Hematopoietic multipotent progenitor cell (in vitro differentiated cells): Measurements from ENCODE around the gene PGGHG. TPM values are rescaled to one million over a fixed set of nuclear protein-coding genes. Genes with fewer than 3 reads are reported as not detected.
"Not testable (repeated sequence)": the region's sequence is repeated elsewhere in the genome, so short reads cannot be mapped to it uniquely, and the experiment has no call there.

Experiments used
- DNase-seq, 3 donors: peaks; one replicate each; pipeline ENCODE4 v3.0.0-alpha.2; 2011 to 2015; ENCODE audit warnings: low read depth in 2 of 3, low spot score in 2 of 3
- total RNA-seq: library from RNA; depleted of rRNA; stranded (reverse); fragments of >200 nt; gene quantifications from one replicate; pipeline ENCODE4 v1.2.3, GENCODE V29; 2012

PGGHG gene
- total RNA-seq, 1 donor, result 35.3 TPM

DNA sequence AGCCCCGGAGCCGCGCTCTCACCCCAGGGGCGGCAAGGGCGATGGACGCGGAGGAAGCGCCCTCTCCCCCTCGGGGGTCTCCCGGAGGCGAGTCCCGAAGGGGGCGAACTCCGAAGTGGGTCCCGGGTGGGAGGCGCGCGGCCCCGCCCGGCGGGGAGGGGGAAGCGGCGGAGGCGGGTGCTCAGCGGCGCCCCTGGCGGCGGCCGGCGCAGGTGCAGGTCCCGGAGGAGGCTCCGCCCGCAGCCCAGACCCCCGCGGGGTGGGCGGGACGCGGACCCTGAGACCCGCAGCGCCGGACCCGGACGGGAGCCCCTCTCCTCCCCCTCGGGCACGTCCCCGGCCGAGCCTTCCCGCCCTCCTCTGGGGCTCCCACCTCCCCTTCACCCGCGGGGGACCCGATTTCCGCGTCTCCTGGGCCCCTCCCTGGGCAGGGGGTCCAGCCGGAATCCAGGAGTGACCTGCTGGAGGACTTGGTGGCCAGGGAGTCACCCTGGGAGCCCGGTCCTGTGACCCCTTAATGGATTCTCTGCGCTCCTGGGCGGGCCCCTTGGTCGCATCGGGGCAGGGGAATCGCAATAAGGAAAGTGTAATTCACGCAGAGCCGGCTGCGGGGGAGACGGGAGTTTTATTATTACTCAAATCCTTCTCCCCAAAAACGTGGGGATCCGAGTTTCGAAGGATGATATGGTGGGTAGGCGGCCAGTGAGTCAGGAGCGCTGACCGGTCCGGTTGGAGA lies 22.3 kb downstream of the PGGHG start:
- DNase-seq, result not testable (repeated sequence)

DNA sequence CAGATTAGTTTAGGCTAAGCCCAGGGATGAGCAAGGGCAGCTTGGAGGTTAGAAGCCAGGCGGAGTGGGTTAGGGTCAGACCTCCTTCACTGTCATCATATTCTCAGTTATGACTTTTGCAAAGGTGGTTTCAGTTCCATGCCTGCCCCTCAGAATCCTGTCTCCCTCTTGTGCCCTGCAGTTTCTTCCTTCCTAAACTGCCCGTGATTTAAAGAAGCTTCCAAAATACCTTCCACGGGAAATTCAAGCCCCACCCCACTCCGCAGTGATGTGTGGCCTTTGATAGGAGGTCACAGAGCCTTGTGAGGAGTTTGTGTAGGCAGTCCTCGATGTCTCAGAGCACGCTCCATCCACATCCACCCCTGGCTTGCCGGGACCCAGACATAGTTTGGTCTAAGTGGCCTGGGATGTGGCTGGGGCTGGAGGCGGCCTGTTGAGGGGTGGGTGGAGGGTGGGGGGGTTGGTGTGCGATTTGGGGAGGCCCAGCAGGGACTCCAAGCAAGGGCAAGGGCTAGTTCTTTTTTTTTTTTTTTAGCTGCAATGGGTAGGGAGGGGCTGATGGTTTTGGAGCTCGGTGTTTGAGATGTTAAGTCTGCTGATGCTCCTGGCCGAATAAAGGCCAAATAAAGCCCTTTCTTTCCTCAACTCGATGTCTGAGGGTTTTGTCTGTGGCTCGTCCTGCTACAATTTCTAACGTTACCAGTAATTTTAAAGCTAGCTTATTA lies 23.3 kb downstream of the PGGHG start:
- DNase-seq, result no peak

DNA sequence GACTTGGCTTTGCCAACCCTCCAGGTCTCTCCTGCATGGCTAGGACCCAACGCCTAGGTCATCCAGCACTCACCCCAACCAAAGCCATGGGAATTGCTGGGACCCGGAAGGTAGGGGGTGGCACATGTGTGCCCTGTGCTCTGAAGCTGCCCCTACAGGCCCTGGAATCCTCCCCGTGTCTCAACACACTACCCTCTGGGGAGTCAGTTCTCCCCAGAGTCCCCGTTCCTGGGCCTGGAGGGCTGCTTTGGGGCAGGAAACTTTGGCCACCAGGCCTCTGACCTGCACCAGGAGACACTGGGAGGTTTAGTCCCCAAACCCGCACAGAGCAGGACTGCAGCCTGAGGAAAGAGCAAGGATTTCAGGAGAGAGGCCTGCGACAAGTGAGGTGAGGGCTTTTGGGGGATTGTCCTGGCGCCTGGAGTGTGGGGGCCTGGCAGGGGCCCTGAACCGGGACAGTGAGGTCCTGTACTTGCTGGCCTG lies 24.4 kb downstream of the PGGHG start:
- no peak for DNase-seq

DNA sequence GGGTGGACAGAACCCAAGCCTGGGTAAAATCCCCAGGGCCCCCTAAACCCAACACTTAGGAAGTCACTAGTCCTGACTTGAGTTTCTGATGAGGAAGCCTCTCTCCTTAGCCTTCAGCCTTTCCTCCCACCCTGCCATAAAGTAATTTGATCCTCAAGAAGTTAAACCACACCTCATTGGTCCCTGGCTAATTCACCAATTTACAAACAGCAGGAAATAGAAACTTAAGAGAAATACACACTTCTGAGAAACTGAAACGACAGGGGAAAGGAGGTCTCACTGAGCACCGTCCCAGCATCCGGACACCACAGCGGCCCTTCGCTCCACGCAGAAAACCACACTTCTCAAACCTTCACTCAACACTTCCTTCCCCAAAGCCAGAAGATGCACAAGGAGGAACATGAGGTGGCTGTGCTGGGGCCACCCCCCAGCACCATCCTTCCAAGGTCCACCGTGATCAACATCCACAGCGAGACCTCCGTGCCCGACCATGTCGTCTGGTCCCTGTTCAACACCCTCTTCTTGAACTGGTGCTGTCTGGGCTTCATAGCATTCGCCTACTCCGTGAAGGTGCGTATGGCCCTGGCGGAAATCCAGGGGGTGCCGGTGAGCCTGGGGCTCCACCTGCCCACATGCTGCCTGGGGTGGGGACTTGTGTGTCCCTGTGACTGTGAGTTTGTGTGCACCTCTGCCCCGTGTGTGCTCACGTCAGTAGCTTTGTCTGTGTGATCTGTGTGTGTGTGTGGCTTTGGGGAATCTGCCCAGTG lies 25.0 kb downstream of the PGGHG start, which contains the start of gene IFITM1:
Gene IFITM1 (plus strand): TSS at position 254 of the 767 bp plus-strand sequence. CDS start 131 bp downstream, at position 385.
- peak in 2 of 3 donors; percentile 59 to 68 for DNase-seq

DNA sequence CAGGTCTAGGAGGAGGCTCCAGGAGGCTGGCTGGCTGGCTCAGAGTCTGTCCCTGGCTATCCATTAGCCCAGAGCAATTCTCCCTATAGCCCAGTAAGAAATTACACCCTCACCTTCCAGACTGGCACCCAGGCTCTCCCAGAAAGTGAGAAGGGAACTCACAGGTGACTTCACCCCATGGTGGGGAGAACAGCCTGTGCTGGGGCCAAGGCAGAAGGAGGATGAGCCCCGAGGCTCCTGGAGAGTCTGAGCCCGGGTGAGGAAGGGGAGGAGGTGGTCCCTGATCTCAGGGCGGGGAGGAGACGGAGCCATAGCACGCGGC lies 25.6 kb downstream of the PGGHG start:
- not testable (repeated sequence) for DNase-seq

DNA sequence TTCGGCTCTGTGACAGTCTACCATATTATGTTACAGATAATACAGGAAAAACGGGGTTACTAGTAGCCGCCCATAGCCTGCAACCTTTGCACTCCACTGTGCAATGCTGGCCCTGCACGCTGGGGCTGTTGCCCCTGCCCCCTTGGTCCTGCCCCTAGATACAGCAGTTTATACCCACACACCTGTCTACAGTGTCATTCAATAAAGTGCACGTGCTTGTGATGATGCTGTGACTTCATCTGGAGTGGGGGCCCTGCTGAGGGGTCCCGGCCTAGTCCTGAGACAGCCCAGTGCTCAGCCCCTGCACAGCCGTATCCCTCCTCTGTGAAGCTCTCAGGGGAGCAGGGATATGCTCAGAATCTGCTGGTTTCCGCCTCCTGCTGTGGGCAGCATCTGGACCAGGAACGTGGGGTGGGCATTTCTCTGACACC lies 26.1 kb downstream of the PGGHG start:
- no peak for DNase-seq

DNA sequence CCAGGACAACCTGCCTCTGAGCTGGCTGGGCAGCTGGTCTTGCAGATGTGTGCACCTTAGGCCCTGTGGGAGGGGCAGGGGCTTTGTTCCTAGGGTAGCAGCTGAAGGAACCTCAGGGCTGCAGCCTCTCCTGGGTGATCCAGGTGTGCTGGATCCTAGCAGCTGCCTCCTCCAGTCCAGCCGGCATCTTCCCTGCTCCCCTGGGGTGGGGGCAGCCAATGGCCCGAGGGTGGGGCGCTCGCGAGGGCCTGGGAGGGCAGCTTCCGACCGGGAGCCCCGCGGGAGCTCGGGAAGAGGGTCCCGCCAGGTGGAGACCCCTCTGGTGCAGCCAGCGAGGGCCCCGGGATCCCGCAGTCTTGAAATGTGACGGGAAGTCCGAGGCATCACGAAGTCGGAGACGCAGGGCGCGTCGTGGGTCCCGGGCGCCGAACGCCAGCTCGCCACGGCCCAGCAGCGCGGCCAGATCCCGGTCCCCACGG lies 26.6 kb downstream of the PGGHG start:
- DNase-seq, result no peak

DNA sequence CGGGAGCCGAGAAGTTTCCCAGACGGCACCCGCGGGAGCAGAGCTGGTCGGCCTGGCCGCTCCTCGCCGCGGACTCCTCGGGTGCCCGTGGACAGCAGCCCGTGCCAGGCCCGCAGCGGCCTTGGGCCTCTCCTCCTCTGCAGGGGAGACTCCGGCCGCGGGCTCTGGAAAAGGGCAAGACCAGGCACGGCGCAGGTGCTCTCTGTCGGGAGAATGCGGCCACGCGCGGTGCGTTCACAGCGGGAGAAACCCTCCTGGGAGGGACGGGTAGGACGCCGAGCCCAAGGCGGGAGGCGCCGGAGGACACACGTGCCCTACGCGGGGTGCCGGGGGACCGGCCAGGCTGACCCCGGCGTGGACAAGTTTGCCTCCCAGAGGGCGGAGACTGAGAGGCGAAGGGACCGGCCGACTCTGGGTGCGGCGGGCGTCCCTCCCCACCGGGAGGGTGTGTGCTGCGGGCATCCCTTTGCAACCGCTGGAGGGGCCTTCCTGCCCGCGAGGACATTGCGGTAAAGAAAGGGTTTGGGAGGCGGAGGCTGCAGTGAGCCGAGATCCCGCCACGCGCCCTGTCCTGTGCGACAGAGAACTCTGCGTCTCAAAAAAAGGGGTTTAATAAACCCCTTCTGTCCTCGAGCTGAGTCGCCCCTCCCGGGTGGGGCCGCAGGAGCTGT lies 27.2 kb downstream of the PGGHG start:
- no peak for DNase-seq

DNA sequence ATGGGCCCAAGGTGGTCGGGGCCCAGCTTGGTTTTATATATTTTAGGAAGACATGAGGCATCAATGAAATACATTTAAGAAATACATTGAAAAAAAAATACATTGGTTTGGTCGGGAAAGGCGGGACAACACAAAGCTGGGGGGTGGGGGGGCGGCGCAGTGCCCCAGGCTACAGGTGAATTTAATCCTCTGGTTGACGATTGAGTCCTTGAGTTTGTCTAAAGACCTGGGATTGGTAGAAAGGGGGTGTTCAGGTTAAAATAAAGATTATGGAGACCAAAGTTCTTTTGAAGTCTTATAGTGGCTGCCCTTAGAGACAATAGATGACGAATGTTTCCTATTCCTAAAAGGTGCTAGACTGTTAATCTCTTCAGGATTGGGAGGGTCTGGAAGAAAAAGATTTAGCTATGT lies 28.0 kb downstream of the PGGHG start:
- no peak for DNase-seq

DNA sequence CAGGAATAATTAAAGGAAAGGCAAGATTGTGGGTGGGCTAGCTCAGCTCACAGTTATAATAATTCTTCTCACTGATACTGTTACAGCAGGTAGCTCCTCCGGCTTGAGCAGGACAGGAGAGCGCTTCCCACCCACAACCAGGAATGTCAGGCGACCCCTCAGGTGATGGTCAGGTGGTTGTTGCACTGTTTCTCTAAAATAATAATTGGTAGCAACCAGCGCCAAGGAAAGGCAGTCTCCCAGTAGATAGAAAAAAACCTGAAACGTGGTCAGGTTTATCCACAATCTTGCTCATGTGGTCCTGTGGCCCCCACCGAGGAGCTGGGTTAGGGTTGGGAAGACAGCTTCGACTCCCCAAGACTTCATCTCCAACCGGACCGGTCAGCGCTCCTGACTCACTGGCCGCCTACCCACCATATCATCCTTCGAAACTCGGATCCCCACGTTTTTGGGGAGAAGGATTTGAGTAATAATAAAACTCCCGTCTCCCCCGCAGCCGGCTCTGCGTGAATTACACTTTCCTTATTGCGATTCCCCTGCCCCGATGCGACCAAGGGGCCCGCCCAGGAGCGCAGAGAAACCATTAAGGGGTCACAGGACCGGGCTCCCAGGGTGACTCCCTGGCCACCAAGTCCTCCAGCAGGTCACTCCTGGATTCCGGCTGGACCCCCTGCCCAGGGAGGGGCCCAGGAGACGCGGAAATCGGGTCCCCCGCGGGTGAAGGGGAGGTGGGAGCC lies 28.9 kb downstream of the PGGHG start:
- not testable (repeated sequence) for DNase-seq

DNA sequence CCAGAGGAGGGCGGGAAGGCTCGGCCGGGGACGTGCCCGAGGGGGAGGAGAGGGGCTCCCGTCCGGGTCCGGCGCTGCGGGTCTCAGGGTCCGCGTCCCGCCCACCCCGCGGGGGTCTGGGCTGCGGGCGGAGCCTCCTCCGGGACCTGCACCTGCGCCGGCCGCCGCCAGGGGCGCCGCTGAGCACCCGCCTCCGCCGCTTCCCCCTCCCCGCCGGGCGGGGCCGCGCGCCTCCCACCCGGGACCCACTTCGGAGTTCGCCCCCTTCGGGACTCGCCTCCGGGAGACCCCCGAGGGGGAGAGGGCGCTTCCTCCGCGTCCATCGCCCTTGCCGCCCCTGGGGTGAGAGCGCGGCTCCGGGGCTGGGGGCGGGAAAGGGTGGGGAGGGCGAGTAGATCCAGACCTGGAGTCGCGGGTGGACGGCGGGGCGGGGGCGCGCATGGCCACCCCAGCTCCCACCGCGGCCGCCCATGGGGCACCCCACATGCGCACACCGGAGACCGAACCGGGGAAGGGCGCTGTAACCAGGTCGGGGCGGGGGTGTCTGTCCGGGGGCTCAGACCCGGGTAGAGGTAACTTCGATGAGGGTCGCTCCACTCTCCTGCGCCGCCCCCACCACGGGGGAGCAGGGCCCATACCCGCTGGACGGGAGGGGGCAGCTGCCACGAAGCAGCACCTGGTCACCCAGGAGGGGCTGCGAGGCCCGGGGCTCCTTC lies 29.6 kb downstream of the PGGHG start:
- DNase-seq, result not testable (repeated sequence)

DNA sequence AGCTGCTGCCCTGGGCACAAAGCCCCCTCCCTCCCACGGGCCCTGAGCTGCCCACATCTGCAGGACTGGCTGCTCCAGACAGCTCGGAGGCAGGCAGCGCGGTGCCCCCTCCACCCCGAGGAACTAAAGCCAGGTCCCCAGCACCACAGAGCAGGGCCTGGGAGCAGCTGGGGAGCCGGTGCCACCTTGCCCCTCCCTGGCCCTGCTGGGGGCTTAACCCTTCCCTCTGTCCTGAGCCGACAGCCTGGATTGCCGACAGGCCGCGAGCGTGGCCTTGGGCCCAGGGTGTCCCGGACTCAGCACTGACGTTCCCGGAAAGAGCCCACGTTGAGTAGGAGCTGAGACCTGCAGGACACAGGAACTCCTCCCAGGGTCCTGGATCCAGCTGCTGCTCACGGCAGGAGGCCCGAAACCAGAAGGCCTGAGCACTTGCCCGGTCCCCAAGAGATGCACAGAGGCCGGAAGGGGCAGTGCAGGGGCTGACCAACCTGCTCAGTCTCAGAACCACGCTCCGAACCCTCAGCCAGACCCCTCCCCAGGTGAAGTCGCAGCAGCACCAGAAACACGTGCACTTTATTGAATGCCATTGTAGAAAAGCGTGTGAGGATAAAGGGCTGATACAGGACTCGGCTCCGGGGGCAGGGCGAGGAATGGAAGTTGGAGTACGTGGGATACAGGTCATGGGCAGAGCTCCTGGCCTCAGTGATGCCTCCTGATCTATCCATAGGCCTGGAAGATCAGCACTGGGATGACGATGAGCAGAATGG lies 30.4 kb downstream of the PGGHG start:
- not testable (repeated sequence) for DNase-seq

DNA sequence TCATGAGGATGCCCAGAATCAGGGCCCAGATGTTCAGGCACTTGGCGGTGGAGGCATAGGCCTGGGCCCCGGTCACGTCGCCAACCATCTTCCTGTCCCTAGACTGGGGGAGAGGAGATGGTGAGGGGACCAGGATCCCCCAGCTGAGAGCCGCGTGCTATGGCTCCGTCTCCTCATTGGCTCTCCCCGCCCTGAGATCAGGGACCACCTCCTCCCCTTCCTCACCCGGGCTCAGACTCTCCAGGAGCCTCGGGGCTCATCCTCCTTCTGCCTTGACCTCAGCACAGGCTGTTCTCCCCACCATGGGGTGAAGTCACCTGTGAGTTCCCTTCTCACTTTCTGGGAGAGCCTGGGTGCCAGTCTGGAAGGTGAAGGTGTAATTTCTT lies 31.0 kb downstream of the PGGHG start:
- not testable (repeated sequence) for DNase-seq

DNA sequence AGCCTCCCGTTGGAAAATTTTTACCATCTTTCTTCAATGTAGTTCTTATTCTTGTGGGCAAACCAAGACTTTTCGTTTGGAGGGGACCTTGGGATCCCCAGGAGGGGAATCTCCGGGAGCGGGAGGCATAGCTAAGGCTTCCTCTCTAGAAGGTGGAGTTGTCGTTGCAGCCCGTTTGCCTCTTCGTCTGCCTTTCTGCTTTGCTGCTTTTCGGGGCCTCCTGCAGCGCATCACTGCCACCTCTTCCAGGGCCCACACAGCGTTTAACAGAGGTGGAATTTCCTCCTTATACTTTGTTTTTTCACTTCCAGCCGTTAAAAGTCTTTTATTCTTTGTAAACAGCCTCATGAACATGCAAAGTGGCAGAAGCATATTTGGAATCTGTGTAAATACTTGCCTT lies 35.2 kb downstream of the PGGHG start:
- DNase-seq, result no peak

DNA sequence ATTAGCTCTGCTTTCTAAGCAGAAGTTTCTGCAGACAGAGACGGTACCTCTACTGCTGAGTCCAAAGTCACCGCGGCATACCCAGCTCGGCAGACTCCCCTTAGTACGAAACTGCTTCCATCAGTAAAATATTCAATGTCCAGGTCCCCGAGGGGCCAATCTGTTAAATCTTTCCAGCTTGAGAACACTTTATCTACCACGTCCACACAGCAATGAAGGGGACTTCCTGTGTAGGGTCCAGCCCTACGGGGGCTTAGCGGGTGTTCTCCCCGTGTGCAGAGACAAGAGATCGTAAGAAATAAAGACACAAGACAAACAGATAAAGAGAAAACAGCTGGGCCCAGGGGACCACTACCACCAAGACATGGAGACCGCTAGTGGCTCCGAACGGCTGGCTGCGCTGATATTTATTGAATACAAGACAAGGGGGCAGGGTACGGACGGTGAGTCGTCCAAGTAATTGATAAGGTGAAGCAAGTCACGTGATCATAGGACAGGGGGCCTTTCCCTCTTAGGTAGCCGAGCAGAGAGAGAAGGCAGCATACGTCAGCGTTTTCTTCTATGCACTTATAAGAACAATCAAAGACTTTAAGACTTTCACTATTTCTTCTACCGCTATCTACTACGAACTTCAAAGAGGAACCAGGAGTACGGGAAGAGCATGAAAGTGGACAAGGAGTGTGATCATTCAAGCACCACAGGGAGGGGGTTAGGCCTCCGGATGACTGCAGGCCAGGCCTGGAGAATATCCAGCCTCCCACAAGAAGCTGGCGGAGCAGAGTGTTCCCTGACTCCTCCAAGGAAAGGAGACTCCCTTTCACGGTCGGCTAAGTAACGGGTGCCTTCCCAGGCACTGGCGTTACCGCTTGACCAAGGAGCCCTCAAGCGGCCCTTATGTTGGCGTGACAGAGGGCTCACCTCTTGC lies 35.9 kb downstream of the PGGHG start:
- not testable (repeated sequence) for DNase-seq

DNA sequence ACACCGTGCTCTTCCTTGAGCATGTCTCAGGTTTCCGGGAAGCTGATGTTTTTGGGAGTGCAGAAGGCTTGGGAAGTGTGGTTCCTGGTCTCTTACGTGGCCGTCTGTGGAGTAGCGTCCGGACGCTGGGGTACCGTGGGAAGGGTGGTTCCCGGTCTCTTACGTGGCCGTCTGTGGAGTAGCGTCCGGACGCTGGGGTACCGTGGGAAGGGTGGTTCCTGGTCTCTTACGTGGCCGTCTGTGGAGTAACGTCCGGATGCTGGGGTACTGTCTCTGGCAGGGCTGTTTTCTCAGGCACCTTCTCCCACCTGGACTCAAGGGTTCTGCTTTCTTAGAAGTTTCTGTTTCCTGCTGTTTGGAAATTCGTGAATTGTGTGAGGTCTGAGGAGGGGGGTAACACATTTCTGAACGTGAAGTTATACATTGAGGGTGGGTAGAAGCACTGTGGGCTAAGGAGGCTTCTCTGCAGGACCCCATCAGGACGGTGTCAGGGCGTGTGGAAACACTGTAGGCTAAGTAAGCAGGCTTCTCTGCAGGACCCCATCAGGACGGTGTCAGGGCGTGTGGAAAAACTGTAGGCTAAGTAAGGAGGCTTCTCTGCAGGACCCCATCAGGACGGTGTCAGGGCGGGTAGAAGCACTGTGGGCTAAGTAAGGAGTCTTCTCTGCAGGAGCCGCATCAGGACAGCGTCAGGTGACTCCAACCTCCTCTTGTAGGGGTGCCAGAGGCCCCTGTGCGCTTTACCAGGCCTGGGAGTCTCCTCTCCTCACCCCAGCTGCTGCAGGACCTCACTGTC lies 37.1 kb downstream of the PGGHG start:
- DNase-seq, result no peak

DNA sequence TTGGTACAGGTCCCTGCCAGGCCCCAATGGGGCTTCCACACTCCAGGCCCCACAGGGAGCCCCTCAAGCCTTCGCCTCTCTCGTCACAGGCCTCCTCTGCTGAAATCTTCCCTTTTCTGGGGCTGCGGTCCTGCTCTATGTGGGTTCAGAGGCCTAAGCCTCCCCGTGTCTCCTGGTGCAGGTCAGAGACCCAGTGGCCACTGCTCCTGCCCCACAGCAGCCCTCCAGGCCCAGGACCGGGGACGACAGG lies 37.6 kb downstream of the PGGHG start:
- DNase-seq, result no peak
